Neural cell (in vitro differentiated cells): Measurements from ENCODE around the gene PTK7. TPM values are rescaled to one million over a fixed set of nuclear protein-coding genes. Genes with fewer than 3 reads are reported as not detected.

Source experiments
- H2AFZ ChIP-seq: fragments of 200-600, 300-800 bp; sonication (generic), shearing (Covaris generic); 2 replicates; pipeline ENCODE4 v1.6.0; 2014; ENCODE audit warnings: low read depth, mild to moderate bottlenecking, antibody characterized with exemption, low read length, moderate library complexity
- H3F3A ChIP-seq: fragments of 200-600 bp; shearing (Covaris generic); 2 replicates; pipeline ENCODE4 v1.6.1; 2016; ENCODE audit warnings: mild to moderate bottlenecking, moderate library complexity, mixed read lengths, antibody characterized with exemption, low read length; ENCODE audit not compliant: insufficient read depth, poor library complexity, severe bottlenecking
- H3K27ac ChIP-seq: fragments of 200-600, 300-800 bp; sonication (generic), shearing (Covaris generic); 2 replicates; pipeline ENCODE4 v1.5.1; 2014; ENCODE audit warnings: mild to moderate bottlenecking, low read length, moderate library complexity
- H3K27me3 ChIP-seq: fragments of 300-800, 200-600 bp; sonication (generic), shearing (Covaris generic); 2 replicates; pipeline ENCODE4 v1.6.0; 2014; ENCODE audit warnings: mild to moderate bottlenecking, low read depth, low read length, moderate library complexity; ENCODE audit not compliant: insufficient read depth
- H3K36me3 ChIP-seq: fragments of 300-800, 200-600 bp; sonication (generic), shearing (Covaris generic); 2 replicates; pipeline ENCODE4 v1.5.1; 2014; ENCODE audit warnings: mild to moderate bottlenecking, antibody characterized with exemption, low read length, moderate library complexity; ENCODE audit not compliant: insufficient read depth
- H3K4me2 ChIP-seq: fragments of 300-800, 200-600 bp; sonication (generic), shearing (Covaris generic); 2 replicates; pipeline ENCODE4 v1.6.0; 2014; ENCODE audit warnings: mild to moderate bottlenecking, low read length
- H3K4me3 ChIP-seq: fragments of 300-800, 200-600 bp; sonication (generic), shearing (Covaris generic); 2 replicates; pipeline ENCODE4 v1.5.1; 2014; ENCODE audit warnings: mild to moderate bottlenecking, low read length, moderate library complexity
- H3K79me2 ChIP-seq: fragments of 200-600 bp; shearing (Covaris generic); replicated peaks from 2 replicates; pipeline ENCODE4 v1.6.0; 2014; ENCODE audit warnings: mild to moderate bottlenecking, low read length, moderate library complexity; ENCODE audit not compliant: insufficient read depth
- H3K9ac ChIP-seq: fragments of 300-800, 200-600 bp; sonication (generic), shearing (Covaris generic); 2 replicates; pipeline ENCODE4 v1.6.1; 2016; ENCODE audit warnings: mild to moderate bottlenecking, low read length, mixed read lengths
- H3K9me2 ChIP-seq: fragments of 200-600 bp; shearing (Covaris generic); 2 replicates; pipeline ENCODE4 v1.6.1; 2016; ENCODE audit warnings: mild to moderate bottlenecking, low read length, mixed read lengths; ENCODE audit not compliant: insufficient read depth
- H3K9me3 ChIP-seq: fragments of 200-600, 300-800 bp; sonication (generic), shearing (Covaris generic); 2 replicates; pipeline ENCODE4 v1.6.1; 2016; ENCODE audit warnings: mild to moderate bottlenecking, mixed run types, low read length, moderate library complexity, mixed read lengths
- H4K20me1 ChIP-seq: fragments of 200-600 bp; shearing (Covaris generic); 2 replicates; pipeline ENCODE4 v1.6.1; 2016; ENCODE audit warnings: mild to moderate bottlenecking, mixed run types; ENCODE audit not compliant: insufficient read depth
- CTCF ChIP-seq: fragments of 450-650 bp; IDR thresholded peaks from 2 replicates; pipeline ENCODE4 v1.5.1; 2014; ENCODE audit warnings: antibody characterized with exemption, mild to moderate bottlenecking, moderate library complexity; ENCODE audit not compliant: poor library complexity, severe bottlenecking
- EP300 ChIP-seq: fragments of 450-650 bp; conservative IDR thresholded peaks from 2 replicates; pipeline ENCODE4 v1.6.1; 2014; ENCODE audit warnings: antibody characterized with exemption, mild to moderate bottlenecking, moderate library complexity; ENCODE audit not compliant: poor library complexity, severe bottlenecking
- EZH2 ChIP-seq: fragments of 200-600, 300-800 bp; shearing (Covaris generic), sonication (generic); IDR thresholded peaks from 2 replicates; pipeline ENCODE4 v1.6.1; 2014; ENCODE audit warnings: antibody characterized with exemption, low read length, borderline replicate concordance, mild to moderate bottlenecking; ENCODE audit not compliant: insufficient read depth, poor library complexity, severe bottlenecking
- MXI1 ChIP-seq: fragments of 450-650 bp; conservative IDR thresholded peaks from 2 replicates; pipeline ENCODE4 v1.6.1; 2014; ENCODE audit warnings: antibody characterized with exemption, mild to moderate bottlenecking; ENCODE audit not compliant: poor library complexity, severe bottlenecking
- POLR2AphosphoS5 ChIP-seq: IDR thresholded peaks from 2 replicates; pipeline ENCODE4 v1.6.1; 2012
- RAD21 ChIP-seq: fragments of 450-650 bp; conservative IDR thresholded peaks from 2 replicates; pipeline ENCODE4 v1.6.1; 2014; ENCODE audit warnings: antibody characterized with exemption, mild to moderate bottlenecking, moderate library complexity
- SMC3 ChIP-seq: fragments of 450-650 bp; conservative IDR thresholded peaks from 2 replicates; pipeline ENCODE4 v1.6.1; 2014; ENCODE audit warnings: antibody characterized with exemption, mild to moderate bottlenecking, moderate library complexity; ENCODE audit not compliant: poor library complexity
- TAF1 ChIP-seq: IDR thresholded peaks from 2 replicates; pipeline ENCODE4 v1.6.1; 2012; ENCODE audit warnings: low read depth
- polyA plus RNA-seq: library from polyadenylated mRNA; depleted of rRNA; stranded (reverse); fragments of >200 nt; gene quantifications from 2 replicates; pipeline ENCODE4 v1.2.3, GENCODE V29; 2014
- TF ChIP-seq, protein P1 (sequence below): IDR thresholded peaks from 2 replicates; pipeline ENCODE4 v1.6.1; 2012; ENCODE audit warnings: borderline replicate concordance

Gene PTK7
- polyA plus RNA-seq, 1 donor from 2014 or later: 32.5 TPM

GRCh38 chr6:43142101-43142500, 66.0 kb downstream of the PTK7 start:
- no peaks in the 10 kb centered on the region for H3K79me2 ChIP-seq
- no peaks in the 10 kb centered on the region for H3K27me3 ChIP-seq
- no peak overlapping the region for H2AFZ ChIP-seq
- no peaks in the 10 kb centered on the region for H3K36me3 ChIP-seq
- no peak overlapping the region for H3K9ac ChIP-seq
- no peak overlapping the region for H3K4me3 ChIP-seq
- H3K9me2 ChIP-seq: no peaks in the 10 kb centered on the region
- TF ChIP-seq, protein P1, sequence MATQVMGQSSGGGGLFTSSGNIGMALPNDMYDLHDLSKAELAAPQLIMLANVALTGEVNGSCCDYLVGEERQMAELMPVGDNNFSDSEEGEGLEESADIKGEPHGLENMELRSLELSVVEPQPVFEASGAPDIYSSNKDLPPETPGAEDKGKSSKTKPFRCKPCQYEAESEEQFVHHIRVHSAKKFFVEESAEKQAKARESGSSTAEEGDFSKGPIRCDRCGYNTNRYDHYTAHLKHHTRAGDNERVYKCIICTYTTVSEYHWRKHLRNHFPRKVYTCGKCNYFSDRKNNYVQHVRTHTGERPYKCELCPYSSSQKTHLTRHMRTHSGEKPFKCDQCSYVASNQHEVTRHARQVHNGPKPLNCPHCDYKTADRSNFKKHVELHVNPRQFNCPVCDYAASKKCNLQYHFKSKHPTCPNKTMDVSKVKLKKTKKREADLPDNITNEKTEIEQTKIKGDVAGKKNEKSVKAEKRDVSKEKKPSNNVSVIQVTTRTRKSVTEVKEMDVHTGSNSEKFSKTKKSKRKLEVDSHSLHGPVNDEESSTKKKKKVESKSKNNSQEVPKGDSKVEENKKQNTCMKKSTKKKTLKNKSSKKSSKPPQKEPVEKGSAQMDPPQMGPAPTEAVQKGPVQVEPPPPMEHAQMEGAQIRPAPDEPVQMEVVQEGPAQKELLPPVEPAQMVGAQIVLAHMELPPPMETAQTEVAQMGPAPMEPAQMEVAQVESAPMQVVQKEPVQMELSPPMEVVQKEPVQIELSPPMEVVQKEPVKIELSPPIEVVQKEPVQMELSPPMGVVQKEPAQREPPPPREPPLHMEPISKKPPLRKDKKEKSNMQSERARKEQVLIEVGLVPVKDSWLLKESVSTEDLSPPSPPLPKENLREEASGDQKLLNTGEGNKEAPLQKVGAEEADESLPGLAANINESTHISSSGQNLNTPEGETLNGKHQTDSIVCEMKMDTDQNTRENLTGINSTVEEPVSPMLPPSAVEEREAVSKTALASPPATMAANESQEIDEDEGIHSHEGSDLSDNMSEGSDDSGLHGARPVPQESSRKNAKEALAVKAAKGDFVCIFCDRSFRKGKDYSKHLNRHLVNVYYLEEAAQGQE: no peak
- TF ChIP-seq RAD21 (no peak), POLR2AphosphoS5 (no peak), SMC3 (no peak), TAF1 (no peak)
- no peaks in the 10 kb centered on the region for H3F3A ChIP-seq
- H3K4me2 ChIP-seq: no peak overlapping the region
- no peak overlapping the region for H3K27ac ChIP-seq
- no peaks in the 10 kb centered on the region for H4K20me1 ChIP-seq
- no peaks in the 10 kb centered on the region for H3K9me3 ChIP-seq

- Histone ChIP-seq H3K9ac (peak overlapping the region; percentile 47), H3K27me3 (no peaks in the 10 kb centered on the region), H3K4me3 (peak overlapping the region; percentile 36), H3K9me2 (no peaks in the 10 kb centered on the region), H2AFZ (peak overlapping the region; percentile 24), H3K79me2 (no peaks in the 10 kb centered on the region), H3K27ac (peak overlapping the region; percentile 32), H3K4me2 (no peak overlapping the region), H3K9me3 (no peaks in the 10 kb centered on the region), H3K36me3 (no peaks in the 10 kb centered on the region), H3F3A (no peaks in the 10 kb centered on the region), H4K20me1 (no peaks in the 10 kb centered on the region)
- TF ChIP-seq, protein P1: no peak
- no peak for TF ChIP-seq POLR2AphosphoS5
- TF ChIP-seq CTCF: peak; percentile 99
- TF ChIP-seq EP300: no peak
- peak; percentile 67 for TF ChIP-seq MXI1
- TF ChIP-seq EZH2: no peak
- TF ChIP-seq SMC3: peak; percentile 98
- peak; percentile 22 for TF ChIP-seq TAF1
- TF ChIP-seq RAD21: peak; percentile 99
These were observed 67.4 kb downstream of the PTK7 start for GRCh38 chr6:43143235-43144128.
